Germinal center (tissue), 1 donor: Measurements from ENCODE around the gene PTPA.
A peak's percentile ranks its signal among the peaks of the same experiment; 100 is the strongest.
"Not testable (repeated sequence)": the region's sequence is repeated elsewhere in the genome, so short reads cannot be mapped to it uniquely, and the experiment has no call there.

Experiments
- DNase-seq: peaks from one replicate; pipeline ENCODE4 v3.0.0; 2012; ENCODE audit warnings: mixed read lengths, low spot score

Gene PTPA

DNA sequence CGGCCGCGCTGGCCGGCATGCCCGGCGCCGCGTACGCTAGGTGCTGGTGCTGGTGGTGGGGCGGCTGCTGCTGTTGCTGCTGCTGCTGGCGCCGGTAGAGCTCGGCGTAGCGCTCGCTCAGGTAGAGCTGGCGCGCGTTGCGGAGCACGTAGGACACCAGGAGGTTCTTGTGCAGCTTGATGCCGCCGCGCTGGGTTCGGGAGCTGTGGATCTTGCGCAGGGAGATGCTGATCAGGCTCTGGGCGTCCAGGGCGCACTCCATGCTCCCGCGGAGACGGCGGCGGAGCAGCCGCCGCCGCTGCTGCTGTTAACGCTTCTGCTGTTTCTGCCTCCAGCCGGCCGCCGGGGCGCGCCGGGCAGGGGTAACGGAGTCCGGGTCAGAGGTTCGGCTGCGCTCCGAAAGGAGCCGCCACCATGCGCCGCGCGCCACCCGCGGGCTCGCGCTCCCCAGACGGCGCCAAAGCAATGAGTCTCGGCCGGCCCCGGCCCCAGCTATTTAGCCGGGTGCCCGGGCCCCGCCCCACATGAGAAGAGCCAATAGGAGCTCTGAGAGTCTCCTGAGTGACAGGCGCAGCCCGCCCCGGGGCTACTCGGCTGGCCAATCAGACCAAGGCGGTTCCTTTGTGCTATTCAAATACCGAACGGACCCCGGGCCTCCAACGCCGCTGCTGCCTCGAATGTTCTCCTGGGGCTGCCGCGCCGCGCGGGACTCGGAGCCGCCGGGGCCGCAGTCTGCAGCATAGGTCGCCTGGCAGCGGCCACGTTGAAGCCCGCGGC lies 66.8 kb downstream of the PTPA start, which contains the start of gene IER5L:
IER5L (minus strand) TSS at position 471 of the 777 bp plus-strand sequence; CDS start at position 262, 209 bp downstream.
- peak; percentile 100 for DNase-seq

DNA sequence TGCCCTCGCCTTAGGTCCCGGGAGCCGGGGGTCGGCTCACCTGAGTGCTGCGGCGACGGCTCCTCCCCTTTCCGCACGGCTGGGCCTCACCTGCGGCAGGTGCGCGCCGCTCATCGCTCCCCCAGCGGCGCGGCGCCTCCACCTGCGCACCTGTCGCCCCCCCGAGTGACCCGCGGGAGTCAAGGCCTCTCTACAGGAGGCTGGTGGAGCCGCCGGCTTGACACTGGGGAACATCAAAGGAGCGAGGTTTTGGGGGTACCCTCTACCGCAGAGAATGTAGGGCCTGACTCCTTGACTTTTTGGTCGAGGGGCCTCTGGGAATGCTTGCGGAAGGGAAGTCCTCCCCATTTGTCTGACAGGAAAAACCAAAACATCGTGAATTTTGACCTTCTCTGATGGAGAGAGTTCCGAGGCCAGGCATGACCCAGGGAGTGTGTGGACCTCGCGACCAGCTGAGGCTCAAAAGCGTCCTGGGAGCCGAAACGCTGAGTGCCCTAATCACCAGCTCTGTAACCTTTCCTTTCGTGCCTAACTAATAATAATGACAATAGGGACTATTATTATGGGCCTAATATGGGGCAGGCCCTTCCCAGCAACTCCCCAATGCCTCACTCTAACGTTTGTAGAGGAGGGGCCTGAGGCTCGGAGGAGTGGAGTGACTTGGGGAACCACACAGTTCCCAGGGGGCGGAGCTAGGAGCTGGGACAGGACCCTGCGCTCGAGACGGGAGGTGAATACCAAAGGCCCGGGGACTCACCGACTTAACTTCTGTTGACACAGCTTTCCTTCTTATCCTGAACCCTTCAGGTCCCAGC lies 67.6 kb downstream of the PTPA start:
- no peak for DNase-seq

DNA sequence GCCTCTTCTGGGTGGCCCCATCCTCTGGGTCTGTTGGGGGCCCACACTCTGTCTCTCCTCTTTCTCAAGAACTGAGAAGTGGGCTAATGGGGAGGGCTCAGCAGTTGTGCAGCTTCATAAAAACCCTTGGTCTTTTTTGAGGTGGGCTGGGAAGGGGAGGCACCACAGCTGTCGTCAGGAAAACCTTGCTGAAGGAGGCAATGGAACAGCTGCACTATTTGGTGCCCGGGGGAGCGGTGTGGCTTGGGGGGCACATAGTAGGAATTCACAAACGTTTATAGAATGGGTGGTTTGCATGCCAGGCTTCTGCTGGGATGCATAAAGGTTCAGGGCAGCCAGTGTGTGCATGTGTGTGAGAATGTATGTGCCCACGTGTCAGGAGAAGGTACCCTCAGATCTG lies 70.0 kb downstream of the PTPA start:
- no peak for DNase-seq

DNA sequence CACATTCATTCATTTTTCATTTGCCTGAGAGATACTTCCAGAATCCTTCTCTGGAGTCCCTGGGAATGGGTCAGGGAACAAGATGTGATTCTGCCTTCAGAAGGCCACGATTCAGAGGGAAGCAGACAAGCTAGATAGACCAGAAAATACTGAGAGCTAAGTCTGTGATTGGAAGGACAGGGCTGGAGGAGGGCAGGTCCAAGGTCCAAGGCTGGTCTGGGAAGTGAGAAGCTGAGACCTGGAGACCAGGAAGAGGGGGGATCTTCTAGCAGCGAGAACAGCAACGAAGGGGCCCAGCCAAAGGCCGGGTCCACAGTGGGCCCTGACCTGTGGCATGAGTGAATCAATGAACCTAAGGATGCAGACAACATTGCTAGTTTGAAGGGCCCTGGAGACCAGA lies 70.9 kb downstream of the PTPA start:
- DNase-seq, result no peak

DNA sequence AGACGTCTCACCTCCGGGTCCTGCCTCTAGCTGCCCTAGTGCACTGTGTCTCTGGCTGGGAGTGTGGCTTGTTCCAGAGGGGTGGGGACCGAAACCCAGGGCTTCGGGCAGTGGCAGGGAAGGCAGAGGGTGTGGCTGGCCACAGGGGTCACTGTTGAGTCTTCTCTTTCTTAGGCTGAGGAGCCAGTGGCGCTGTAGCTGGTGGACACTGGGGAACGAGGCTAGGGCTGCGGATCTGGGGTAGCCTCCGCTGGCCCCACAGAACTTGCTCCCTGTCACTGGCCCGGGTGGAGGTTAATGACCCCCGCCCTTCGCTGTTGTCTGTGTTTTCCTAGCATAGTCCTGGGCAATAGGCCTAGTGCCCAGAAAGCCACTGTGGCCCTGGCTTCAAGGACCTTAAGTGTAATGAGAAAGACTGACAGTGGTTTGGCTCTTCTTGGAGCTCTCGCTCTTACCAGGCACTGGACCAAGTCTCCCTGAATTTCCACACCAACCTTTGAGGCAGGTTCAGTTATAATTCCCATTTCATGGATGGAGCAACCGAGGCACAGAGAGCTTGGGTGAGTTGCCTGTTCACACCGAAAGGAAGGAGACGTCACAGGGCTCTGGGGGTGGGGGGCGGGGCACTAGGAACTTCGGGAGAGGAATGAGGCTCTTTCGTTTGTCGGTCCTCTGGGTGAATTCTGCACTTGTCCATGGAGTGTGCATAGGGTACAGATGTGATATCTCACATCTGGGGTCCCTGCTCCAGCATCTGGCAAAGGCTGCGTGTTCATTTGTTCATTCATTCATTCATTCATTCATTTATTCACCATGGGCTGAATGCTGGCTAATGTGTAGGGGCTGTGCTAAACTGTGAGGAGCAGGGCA lies 71.6 kb downstream of the PTPA start:
- no peak for DNase-seq

DNA sequence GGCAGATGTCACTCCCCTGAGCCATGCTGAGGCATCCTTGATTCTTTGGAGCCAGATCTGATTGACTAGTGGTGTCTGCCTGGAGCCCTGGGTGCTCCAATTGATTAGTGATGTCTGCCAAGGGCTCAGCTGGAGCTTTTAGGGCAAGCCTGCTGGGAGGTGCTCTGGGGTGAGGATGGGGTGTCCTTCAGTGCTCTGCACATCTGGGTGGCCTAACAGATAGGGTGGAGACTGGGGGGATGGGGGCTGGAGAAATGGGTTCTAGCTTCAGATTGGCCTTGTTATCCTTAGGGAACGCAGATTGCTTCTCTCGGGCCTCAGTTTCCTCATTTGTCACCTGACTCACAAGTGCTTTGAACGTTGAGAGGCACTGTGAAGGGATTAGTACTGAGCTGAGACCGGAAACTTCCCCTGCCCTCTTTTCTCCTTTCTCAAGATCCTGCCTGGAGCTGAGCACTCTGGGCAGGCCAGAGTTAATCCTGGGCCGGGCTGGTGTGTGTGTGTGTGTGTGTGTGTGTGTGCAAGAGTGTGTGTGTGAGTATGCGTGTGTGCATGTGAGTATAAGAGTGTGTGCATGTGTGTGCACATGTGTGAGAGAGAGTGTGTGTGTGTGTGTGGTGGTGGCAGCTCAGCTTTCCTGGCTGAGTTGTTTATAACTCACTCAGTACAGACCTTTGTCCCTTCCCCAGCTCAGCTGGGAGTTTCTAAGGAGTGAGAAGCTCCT lies 72.4 kb downstream of the PTPA start:
- DNase-seq, result no peak

DNA sequence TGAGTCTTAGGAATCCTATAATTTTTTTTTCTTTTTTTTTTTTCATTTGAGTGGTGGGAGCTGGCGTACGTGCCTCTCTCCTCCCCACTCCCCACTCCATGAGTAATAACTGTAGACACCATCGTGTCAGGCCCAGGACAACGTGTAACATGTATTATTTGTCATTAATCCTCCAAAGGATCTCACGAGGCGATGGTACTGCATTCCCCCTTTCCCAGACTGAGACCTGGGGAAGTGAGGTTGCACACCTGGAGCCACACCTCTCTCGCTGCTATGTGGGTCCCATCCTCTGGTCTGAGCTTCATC lies 73.0 kb downstream of the PTPA start:
- DNase-seq, result no peak

DNA sequence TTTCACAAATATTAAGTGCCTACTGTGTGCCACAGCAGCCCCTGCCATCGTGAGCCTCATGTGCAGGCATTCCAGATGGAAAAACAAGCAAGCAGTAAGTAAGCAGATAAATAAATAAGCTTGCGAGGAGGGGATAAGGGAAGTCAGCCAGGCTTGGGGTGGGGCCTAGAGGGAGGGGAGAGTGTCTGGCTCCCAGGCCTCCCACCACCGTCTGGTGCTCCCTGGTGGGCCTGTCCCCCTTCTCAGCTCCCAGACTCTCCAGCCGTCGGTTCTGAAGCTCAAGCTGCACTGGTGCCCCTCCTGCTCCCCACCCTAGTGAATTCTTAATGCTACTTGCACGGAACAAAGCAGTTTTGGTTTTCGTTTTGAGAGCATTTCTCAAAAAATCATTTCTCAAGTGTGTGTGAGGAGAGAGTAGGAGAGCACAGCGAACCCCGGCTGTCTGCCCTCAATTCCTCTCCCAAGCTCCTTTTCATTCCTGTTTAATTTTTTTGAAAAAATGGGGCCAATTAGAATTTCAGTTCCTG lies 73.4 kb downstream of the PTPA start:
- DNase-seq, result no peak

DNA sequence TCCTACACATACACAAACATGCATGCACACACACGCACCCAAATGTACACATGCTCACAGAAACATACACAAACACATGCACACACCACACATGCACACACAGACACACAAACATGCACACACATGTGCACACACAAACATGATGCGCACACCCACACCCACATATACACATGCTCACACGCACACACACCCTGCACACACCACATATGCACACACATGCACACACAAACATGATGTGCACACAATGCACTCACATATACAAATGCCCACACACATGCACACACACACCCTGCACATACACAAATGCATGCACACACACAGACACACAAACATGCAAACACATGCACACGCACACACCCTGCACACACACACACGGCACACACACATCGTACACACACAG lies 74.2 kb downstream of the PTPA start:
- DNase-seq, result no peak

DNA sequence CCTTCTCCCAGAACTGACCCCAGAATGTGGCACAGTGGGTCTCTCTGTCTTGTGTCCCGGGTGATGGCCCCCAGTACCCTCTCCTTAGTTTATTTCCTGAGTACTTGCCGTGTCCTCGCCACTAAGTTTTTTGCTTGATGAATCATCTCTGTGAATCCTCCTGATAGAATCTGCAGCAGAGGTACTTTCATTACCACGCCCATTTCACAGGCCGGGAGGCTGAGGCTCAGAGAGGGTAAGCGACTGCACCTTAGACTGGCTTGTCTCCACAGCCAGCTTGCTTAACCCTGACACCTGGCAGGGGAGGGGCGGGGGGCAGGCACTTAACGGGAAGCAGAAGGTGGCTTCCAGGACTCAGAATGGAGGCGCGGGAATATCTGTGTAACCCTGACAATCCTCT lies 74.8 kb downstream of the PTPA start:
- DNase-seq, result no peak

DNA sequence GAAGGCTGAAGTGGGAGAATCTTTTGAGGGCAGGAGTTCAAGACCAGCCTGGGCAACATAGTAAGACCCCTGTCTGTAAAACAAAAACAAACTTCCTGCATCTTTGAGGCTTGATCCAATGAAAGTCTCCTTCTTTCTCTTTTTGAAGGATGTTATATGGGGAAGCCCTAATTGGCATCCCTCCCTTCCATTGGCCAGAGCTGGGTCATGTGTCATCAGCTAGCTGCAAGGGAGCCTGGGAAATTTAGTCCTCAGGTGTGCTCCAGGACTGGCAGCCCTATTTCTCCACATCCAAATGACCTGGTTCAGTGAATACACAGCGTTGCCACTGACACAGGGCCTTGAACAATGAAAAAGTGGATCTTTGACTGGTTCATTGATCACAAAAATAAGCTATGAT lies 75.8 kb downstream of the PTPA start:
- no peak for DNase-seq

DNA sequence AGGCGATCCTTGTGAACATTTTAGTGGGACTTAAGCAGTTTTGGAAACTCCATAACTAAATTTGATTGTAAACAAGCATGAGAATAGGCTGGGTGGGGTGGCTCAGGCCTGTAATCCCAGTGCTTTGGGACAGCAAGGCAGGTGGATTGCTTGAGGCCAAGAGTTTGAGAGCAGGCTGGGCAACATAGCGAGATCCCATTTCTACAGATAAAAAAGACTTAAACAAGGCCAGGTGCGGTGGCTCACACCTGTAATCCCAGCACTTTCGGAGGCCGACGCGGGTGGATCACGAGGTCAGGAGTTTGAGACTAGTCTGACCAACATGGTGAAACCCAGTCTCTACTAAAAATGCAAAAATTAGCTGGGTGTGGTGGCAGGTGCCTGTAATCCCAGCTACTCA lies 78.8 kb downstream of the PTPA start:
- DNase-seq, result not testable (repeated sequence)

DNA sequence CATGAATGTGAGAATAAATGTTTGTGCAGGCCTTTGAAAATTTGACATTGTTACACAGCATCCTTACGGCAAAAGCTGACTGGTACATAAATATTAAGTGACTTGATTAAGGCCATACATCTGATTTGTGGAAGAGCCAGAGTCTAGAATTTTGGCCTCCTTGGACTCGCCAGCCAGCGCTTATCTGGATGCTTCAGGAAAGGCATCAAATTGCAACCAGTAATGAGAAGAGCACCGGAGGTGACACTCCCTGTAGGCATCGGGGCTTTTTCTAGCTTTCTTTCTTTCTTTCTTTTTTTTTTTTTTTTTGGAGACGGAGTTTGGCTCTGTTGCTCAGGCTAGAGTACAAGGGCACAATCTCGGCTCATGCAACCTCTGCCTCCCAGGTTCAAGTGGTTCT lies 80.0 kb downstream of the PTPA start:
- no peak for DNase-seq

DNA sequence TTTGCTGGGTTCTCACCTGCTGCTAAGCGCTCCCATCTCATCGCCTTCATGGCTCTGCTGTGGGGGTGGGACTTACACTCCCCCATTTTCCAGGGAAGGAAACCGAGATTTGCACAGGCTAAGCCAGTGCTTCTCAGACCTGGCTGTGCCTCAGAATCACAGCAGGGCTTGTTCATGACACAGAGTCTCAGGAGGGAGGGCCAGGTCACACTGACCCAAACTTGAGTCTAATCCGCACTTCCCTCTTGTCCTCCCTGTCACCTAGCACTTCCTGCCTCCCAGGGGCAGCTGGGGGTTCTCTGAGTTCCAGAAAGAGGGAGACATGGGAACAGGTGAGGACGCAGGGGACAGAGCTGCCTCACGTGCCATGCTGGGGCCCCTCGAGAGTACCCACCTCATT lies 82.4 kb downstream of the PTPA start:
- DNase-seq, result no peak

DNA sequence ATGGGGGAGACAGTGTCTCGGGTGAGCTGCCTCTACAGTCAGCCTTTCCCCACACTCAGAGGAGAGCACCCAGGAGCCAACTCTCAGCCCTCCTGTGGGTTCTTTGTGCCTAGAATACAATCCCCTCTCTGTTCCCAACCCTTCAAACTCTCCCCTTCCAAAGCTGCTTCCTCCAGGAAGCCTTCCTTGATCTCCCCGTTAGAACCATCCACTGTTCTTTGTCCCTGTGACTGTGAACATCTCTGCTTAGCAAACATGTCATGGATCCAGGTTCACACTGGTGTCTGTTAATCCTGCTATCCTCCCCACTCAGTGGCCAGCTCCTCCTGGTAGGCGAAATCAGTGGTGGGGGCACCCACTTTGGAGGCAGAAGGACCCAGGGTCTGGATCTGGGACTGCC lies 83.0 kb downstream of the PTPA start:
- DNase-seq, result no peak

DNA sequence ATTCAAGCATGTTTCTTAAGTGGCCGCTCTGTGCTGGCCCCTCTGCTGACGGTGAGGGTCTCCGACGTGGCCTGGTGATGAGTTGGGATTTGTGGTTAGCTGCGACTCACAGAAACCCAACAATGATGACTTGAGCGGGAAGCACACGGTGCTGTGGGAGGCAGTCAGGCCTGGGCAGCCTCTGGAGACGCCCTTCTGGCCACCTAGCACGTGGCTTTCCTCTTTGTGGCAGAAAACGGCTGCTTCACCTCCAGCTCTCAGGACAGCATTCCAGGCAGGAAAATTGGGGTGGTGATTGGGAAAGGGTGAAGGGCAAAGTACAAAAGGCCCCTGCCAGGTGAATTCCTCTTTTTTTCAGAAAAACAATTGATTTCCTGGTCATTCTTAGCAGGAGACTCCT lies 84.4 kb downstream of the PTPA start:
- no peak for DNase-seq

DNA sequence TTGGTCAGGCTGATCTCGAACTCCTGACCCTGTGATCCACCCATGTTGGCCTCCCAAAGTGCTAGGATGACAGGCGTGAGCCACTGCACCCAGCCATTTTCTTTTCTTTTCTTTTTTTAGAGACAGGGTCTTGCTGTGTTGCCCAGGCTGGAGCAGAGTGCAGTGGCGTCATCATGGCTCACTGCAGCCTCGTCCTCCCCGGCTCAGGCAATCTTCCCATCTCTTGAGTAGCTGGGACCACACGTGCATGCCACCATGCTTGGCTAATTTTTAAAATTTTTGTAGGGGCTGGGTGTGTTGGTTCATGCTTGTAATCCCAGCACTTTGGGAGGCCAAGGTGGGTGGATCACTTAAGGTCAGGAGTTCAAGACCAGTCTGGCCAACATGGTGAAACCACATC lies 85.8 kb downstream of the PTPA start:
- DNase-seq, result not testable (repeated sequence)

DNA sequence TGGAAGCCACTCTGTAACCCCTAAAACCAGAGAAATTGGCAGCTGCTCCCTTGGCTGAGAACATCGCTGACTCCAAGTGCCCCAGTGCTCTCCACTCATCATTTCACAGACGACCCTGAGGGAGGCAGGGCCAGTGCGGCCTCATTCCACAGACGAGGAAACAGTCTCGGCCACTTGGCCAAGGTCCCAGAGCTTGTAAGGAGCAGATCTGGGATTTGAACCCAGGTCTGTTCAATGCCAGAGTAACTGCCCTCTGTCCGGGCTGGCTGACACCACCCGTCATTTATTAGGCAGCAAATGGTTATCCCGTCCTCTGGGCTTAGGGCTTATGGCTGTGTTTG lies 86.7 kb downstream of the PTPA start:
- DNase-seq, result no peak
